RPMI8226 (cell line): ENCODE results near the gene CDC123.
"Not testable (repeated sequence)": the region's sequence is repeated elsewhere in the genome, so short reads cannot be mapped to it uniquely, and the experiment has no call there.

Experiments used
- DNase-seq: peaks from one replicate; pipeline ENCODE4 v3.0.0-alpha.2; 2015

The CDC123 gene

GRCh38 chr10:12237265-12238220 is 41.6 kb downstream of the CDC123 start:
- DNase-seq = no peak

GRCh38 chr10:12238821-12239220 is 42.8 kb downstream of the CDC123 start:
- DNase-seq = no peak

- DNase-seq = no peak
Observed at GRCh38 chr10:12241810-12242529, 46.0 kb downstream of the CDC123 start.

GRCh38 chr10:12243864-12244620 is 48.1 kb downstream of the CDC123 start:
- no peak for DNase-seq

- DNase-seq = no peak
Observed at GRCh38 chr10:12250181-12250580, 54.2 kb downstream of the CDC123 start.

- not testable (repeated sequence) for DNase-seq
Observed at GRCh38 chr10:12250702-12251101, 54.7 kb downstream of the CDC123 start.

GRCh38 chr10:12251581-12251980 is 55.6 kb downstream of the CDC123 start:
- DNase-seq = no peak

- peak; percentile 20 for DNase-seq
Observed at GRCh38 chr10:12252882-12253546, 57.0 kb downstream of the CDC123 start.

GRCh38 chr10:12255048-12255447 is 59.1 kb downstream of the CDC123 start:
- DNase-seq = no peak

GRCh38 chr10:12259988-12260387 is 64.0 kb downstream of the CDC123 start:
- no peak for DNase-seq

- no peak for DNase-seq
Observed at GRCh38 chr10:12262278-12262981, 66.4 kb downstream of the CDC123 start.

GRCh38 chr10:12264204-12264940 is 68.4 kb downstream of the CDC123 start:
- peak; percentile 82 for DNase-seq

- DNase-seq = no peak
Observed at GRCh38 chr10:12269056-12269455, 73.1 kb downstream of the CDC123 start.

- DNase-seq = no peak
Observed at GRCh38 chr10:12271210-12271540, 75.2 kb downstream of the CDC123 start.

GRCh38 chr10:12277862-12278261 is 81.9 kb downstream of the CDC123 start:
- not testable (repeated sequence) for DNase-seq

GRCh38 chr10:12279281-12279680 is 83.3 kb downstream of the CDC123 start:
- DNase-seq = no peak

- no peak for DNase-seq
Observed at GRCh38 chr10:12287772-12288171, 91.8 kb downstream of the CDC123 start.

- not testable (repeated sequence) for DNase-seq
Observed at GRCh38 chr10:12297784-12298183, 101.8 kb downstream of the CDC123 start.

- DNase-seq = no peak
Observed at GRCh38 chr10:12299222-12299965, 103.4 kb downstream of the CDC123 start.
